Prostate gland (tissue), 2 donors: ENCODE data around the gene MICAL3. TPM values are rescaled to one million over a fixed set of nuclear protein-coding genes. Genes with fewer than 3 reads are reported as not detected.

Experiments used
- DNase-seq: peaks from one replicate; pipeline ENCODE4 v3.0.0-alpha.2; 2019; ENCODE audit warnings: low spot score
- H3K27ac ChIP-seq, 2 donors: fragments of 200-600 bp; sonication (generic); 2 replicates each; pipeline ENCODE4 v1.5.1; 2017 to 2019
- H3K27me3 ChIP-seq: fragments of 200-600 bp; sonication (generic); replicated peaks from 2 replicates; pipeline ENCODE4 v1.5.1; 2019; ENCODE audit not compliant: insufficient read depth
- H3K36me3 ChIP-seq, 2 donors: fragments of 200-600 bp; sonication (generic); 1 replicate in 1 of 2; 2 replicates in 1 of 2; pipeline versions ENCODE4 v1.5.1 to v1.8.1; 2017 to 2019
- H3K4me1 ChIP-seq: fragments of 200-600 bp; sonication (generic); replicated peaks from 2 replicates; pipeline ENCODE4 v1.5.1; 2019
- H3K4me3 ChIP-seq, 2 donors: fragments of 200-600 bp; sonication (generic); 2 replicates each; pipeline ENCODE4 v1.5.1; 2017 to 2019
- H3K9me3 ChIP-seq: fragments of 200-600 bp; sonication (generic); 2 replicates; pipeline ENCODE4 v1.5.1; 2017
- CTCF ChIP-seq, 4 experiments: fragments of 200-600 bp in 2 of 4; fragments of 450-650 bp in 2 of 4; sonication (generic) in 2 of 4; IDR thresholded peaks; 1 replicate in 3 of 4; 2 replicates in 1 of 4; pipeline ENCODE4 v1.5.1; 2016 to 2019; ENCODE audit warnings: antibody characterized with exemption in 4 of 4, mild to moderate bottlenecking in 2 of 4, moderate library complexity in 2 of 4
- POLR2A ChIP-seq: fragments of 450-650 bp; IDR thresholded peaks from one replicate; pipeline ENCODE4 v1.6.1; 2016; ENCODE audit warnings: antibody characterized with exemption, mild to moderate bottlenecking
- POLR2AphosphoS5 ChIP-seq: sonication (generic); formaldehyde crosslinking; IDR thresholded peaks from one replicate; pipeline ENCODE4 v1.6.1; 2017; ENCODE audit warnings: antibody characterized with exemption
- WGBS: methylation state at CpG from one replicate; pipeline ENCODE4 v1.1.5; 2018; 5-methylcytosine and 5-hydroxymethylcytosine counted together
- intact Hi-C: fragments of 100-400 bp; cut with DNase I; formaldehyde crosslinking; loops from one replicate; pipeline ENCODE4 v1.14.2; 2022
- total RNA-seq, 2 donors: library from RNA; depleted of rRNA; stranded (reverse); fragments of >200 nt; gene quantifications; one replicate each; pipeline ENCODE4 v1.1.0, GENCODE V29; 2016

Gene MICAL3
- total RNA-seq, 2 donors from 2014 or later, result 58.6 to 78.7 TPM

GRCh38 chr22:17836992-17837742 is 187.2 kb downstream of the MICAL3 start:
- peak overlapping the region; percentile 58 to 69 for H3K27ac ChIP-seq
- H3K36me3 ChIP-seq, result no peaks in the 10 kb centered on the region
- DNase-seq, result peak; percentile 76
- no peaks in the 10 kb centered on the region for H3K9me3 ChIP-seq
- no peaks in the 10 kb centered on the region for H3K4me1 ChIP-seq
- no peak overlapping the region for H3K4me3 ChIP-seq
- no peaks in the 10 kb centered on the region for H3K27me3 ChIP-seq
- intact Hi-C loops, result no loop called here
- no peak for TF ChIP-seq POLR2A
- peak; percentile 86 for TF ChIP-seq POLR2AphosphoS5
- TF ChIP-seq CTCF (IDR thresholded peaks at IDR 0.05), result peak in 1 of 4 experiments; percentile 31
- WGBS, result 41% methylated on average over 14 of the region's 14 CpGs

GRCh38 chr22:17835256-17835655 is 189.1 kb downstream of the MICAL3 start:
- no peak for TF ChIP-seq POLR2AphosphoS5
- no peak for TF ChIP-seq CTCF (IDR thresholded peaks at IDR 0.05)
- no peak for TF ChIP-seq POLR2A
- H3K9me3 ChIP-seq, result no peaks in the 10 kb centered on the region
- H3K27ac ChIP-seq, result no peak overlapping the region
- H3K27me3 ChIP-seq, result no peaks in the 10 kb centered on the region
- no peaks in the 10 kb centered on the region for H3K4me1 ChIP-seq
- 74% methylated on average over 6 of the region's 6 CpGs for WGBS
- intact Hi-C loops, result no loop called here
- no peak overlapping the region for H3K4me3 ChIP-seq
- H3K36me3 ChIP-seq, result no peaks in the 10 kb centered on the region
- DNase-seq, result no peak

GRCh38 chr22:17833489-17833888 is 190.9 kb downstream of the MICAL3 start:
- H3K36me3 ChIP-seq, result no peaks in the 10 kb centered on the region
- 95% methylated on average over 12 of the region's 12 CpGs for WGBS
- DNase-seq, result no peak
- no peaks in the 10 kb centered on the region for H3K27me3 ChIP-seq
- TF ChIP-seq POLR2A, result no peak
- no peak for TF ChIP-seq POLR2AphosphoS5
- TF ChIP-seq CTCF (IDR thresholded peaks at IDR 0.05), result no peak
- intact Hi-C loops, result loop anchor here (5.0 kb wide), 1 partner anchor 74 kb away; no protein-coding TSS in a partner anchor
- H3K9me3 ChIP-seq, result no peaks in the 10 kb centered on the region
- H3K4me3 ChIP-seq, result no peak overlapping the region
- H3K27ac ChIP-seq, result no peak overlapping the region
- H3K4me1 ChIP-seq, result no peaks in the 10 kb centered on the region

GRCh38 chr22:17832665-17833064 is 191.7 kb downstream of the MICAL3 start:
- H3K9me3 ChIP-seq, result no peaks in the 10 kb centered on the region
- no peak overlapping the region for H3K27ac ChIP-seq
- intact Hi-C loops, result loop anchor here (5.0 kb wide), 1 partner anchor 75 kb away; no protein-coding TSS in a partner anchor
- no peaks in the 10 kb centered on the region for H3K36me3 ChIP-seq
- no peaks in the 10 kb centered on the region for H3K27me3 ChIP-seq
- no peak overlapping the region for H3K4me3 ChIP-seq
- DNase-seq, result no peak
- WGBS, result 81% methylated on average over 10 of the region's 10 CpGs
- H3K4me1 ChIP-seq, result no peaks in the 10 kb centered on the region
- no peak for TF ChIP-seq POLR2A
- TF ChIP-seq POLR2AphosphoS5, result no peak
- TF ChIP-seq CTCF (IDR thresholded peaks at IDR 0.05), result no peak
